ENCODE data around the gene DCAF8L2.
"Not testable (repeated sequence)": the region's sequence is repeated elsewhere in the genome, so short reads cannot be mapped to it uniquely, and the experiment has no call there.

DCAF8L2 gene

GRCh38 chrX:27740933-27741332, 150.8 kb downstream of the DCAF8L2 start:
- no peaks in the 10 kb centered on the region for H3K4me1 ChIP-seq (ENCODE audit: control insufficient read depth, insufficient read depth, low read length)
- H3K9me3 ChIP-seq (ENCODE audit: control insufficient read depth, insufficient read depth, low read length): no peaks in the 10 kb centered on the region; the same call in 1 of the 2 replicates
- H3K36me3 ChIP-seq (ENCODE audit: control insufficient read depth, insufficient read depth, low read length): no peaks in the 10 kb centered on the region
- no peak overlapping the region for H3K9ac ChIP-seq (ENCODE audit: low read depth, low read length)
- no peak overlapping the region for H3K4me3 ChIP-seq (ENCODE audit: low read depth, low read length)
- no peak overlapping the region for H3K27ac ChIP-seq (ENCODE audit: low read depth, low read length)
- H3K27me3 ChIP-seq (ENCODE audit: control insufficient read depth, insufficient read depth, low read length): no peaks in the 10 kb centered on the region

DNA sequence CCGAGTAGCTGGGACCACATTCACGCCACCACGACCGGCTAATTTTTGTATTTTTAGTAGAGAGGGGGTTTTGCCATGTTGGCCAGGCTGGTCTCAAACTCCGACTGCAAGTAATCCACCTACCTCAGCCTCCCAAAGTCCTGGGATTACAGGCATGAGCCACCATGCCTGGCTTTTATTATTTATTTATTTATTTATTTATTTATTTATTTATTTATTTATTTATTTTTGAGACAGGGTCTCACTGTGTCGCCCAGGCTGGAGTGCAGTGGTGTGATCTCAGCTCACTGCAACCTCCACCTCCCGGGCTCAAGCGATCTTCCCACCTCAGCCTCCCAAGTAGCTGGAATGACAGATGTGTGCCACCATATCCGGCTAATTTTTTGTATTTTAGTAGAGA, 153.4 kb downstream of the DCAF8L2 start:
- not testable (repeated sequence) for H3K27me3 ChIP-seq (ENCODE audit: control insufficient read depth, insufficient read depth, low read length); H3K9ac ChIP-seq (ENCODE audit: low read depth, low read length); H3K36me3 ChIP-seq (ENCODE audit: control insufficient read depth, insufficient read depth, low read length); H3K9me3 ChIP-seq (ENCODE audit: control insufficient read depth, insufficient read depth, low read length); H3K27ac ChIP-seq (ENCODE audit: low read depth, low read length); H3K4me1 ChIP-seq (ENCODE audit: control insufficient read depth, insufficient read depth, low read length); H3K4me3 ChIP-seq (ENCODE audit: low read depth, low read length)

DNA sequence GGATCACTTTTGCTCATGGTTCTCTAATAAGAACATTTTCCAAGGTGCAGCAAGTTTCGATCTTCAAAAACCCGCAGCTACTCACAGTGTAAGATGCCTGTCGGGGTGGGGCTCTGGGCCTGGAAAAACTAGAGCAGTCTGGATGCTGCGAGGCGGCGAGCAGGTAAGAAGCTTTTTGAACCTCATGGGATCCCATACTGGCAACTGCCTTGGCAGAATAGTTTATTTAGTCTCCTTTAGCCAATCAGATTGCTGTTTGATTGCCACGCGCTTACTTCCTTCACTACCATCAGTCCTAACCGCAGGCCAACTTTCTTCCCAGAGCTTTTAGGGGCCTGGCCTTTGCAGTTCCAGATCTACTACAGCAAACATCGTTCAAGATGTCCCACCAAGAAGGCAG, 156.4 kb downstream of the DCAF8L2 start:
- Histone ChIP-seq H3K27me3 (ENCODE audit: control insufficient read depth, insufficient read depth, low read length) (no peaks in the 10 kb centered on the region), H3K36me3 (ENCODE audit: control insufficient read depth, insufficient read depth, low read length) (no peaks in the 10 kb centered on the region), H3K27ac (ENCODE audit: low read depth, low read length) (no peak overlapping the region), H3K9me3 (ENCODE audit: control insufficient read depth, insufficient read depth, low read length) (no peaks in the 10 kb centered on the region; the same call in 1 of the 2 replicates), H3K4me1 (ENCODE audit: control insufficient read depth, insufficient read depth, low read length) (no peaks in the 10 kb centered on the region), H3K4me3 (ENCODE audit: low read depth, low read length) (no peak overlapping the region), H3K9ac (ENCODE audit: low read depth, low read length) (no peak overlapping the region)

DNA sequence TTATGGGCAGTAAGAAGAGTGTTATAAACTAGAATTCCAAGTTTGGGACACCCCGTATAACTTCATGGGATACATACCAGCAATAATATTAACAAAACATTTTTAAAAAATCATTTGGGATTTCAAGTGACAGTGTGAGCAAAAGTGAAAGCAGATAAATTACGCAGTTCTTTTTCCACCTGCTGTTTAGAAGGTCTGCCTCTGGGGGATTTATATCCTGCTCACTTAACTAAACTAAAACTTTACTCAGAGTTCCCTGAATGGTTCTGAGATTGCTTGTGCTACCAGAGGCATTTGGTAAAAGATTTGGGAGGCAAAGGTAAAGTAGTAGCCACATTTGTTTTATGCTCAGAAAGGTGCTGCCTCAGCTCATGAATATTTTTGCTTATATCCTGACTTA, 160.2 kb downstream of the DCAF8L2 start:
- not testable (repeated sequence) for H3K27ac ChIP-seq (ENCODE audit: low read depth, low read length); H3K36me3 ChIP-seq (ENCODE audit: control insufficient read depth, insufficient read depth, low read length); H3K4me1 ChIP-seq (ENCODE audit: control insufficient read depth, insufficient read depth, low read length); H3K9ac ChIP-seq (ENCODE audit: low read depth, low read length); H3K9me3 ChIP-seq (ENCODE audit: control insufficient read depth, insufficient read depth, low read length); H3K4me3 ChIP-seq (ENCODE audit: low read depth, low read length); H3K27me3 ChIP-seq (ENCODE audit: control insufficient read depth, insufficient read depth, low read length)

DNA sequence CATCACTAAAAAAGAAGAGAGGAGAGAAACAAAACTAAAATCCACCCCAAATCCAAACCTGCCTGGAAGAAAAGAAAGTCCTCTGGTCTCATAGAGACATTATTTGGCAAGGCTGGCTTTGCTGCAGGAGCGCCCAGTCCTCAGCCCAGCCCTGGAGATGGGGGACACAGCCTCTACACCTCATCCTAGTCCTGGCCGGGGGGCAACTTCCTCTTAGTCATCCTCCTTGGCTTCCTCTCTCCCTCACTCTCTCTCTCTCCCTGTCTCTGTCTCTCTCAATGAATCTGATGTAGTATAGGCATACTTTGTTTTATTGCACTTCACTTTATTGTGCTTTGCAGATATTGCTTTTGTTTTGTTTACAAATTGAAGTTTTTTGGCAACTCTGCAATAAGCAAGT, 161.8 kb downstream of the DCAF8L2 start:
- Histone ChIP-seq H3K36me3 (ENCODE audit: control insufficient read depth, insufficient read depth, low read length) (no peaks in the 10 kb centered on the region), H3K4me1 (ENCODE audit: control insufficient read depth, insufficient read depth, low read length) (no peaks in the 10 kb centered on the region), H3K9ac (ENCODE audit: low read depth, low read length) (no peak overlapping the region), H3K27ac (ENCODE audit: low read depth, low read length) (no peak overlapping the region), H3K4me3 (ENCODE audit: low read depth, low read length) (no peak overlapping the region), H3K27me3 (ENCODE audit: control insufficient read depth, insufficient read depth, low read length) (no peaks in the 10 kb centered on the region), H3K9me3 (ENCODE audit: control insufficient read depth, insufficient read depth, low read length) (peaks cover 17% of the 10 kb centered on the region)

DNA sequence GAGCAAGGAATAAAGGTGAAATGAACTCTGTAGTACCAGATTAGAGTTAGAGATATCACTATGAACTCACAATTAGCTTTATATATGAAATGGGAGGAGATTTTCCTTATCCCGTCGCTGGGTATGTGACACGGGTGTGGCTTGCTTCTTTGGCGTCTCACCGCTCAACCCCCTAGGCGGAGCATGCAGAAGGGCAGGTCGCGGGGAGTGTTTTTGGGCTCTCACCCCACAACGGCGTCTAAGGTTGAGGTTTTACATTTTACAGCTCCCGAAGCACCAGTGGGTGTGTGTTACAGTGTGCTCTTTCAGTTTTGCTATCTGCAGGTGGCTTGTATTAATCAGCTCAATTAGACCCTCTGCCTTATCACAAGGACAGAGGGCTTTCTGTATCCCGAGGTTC, 175.6 kb downstream of the DCAF8L2 start:
- Histone ChIP-seq H3K9me3 (ENCODE audit: control insufficient read depth, insufficient read depth, low read length) (peaks cover 3% of the 10 kb centered on the region), H3K36me3 (ENCODE audit: control insufficient read depth, insufficient read depth, low read length) (no peaks in the 10 kb centered on the region), H3K27me3 (ENCODE audit: control insufficient read depth, insufficient read depth, low read length) (no peaks in the 10 kb centered on the region), H3K9ac (ENCODE audit: low read depth, low read length) (no peak overlapping the region), H3K27ac (ENCODE audit: low read depth, low read length) (no peak overlapping the region), H3K4me3 (ENCODE audit: low read depth, low read length) (no peak overlapping the region), H3K4me1 (ENCODE audit: control insufficient read depth, insufficient read depth, low read length) (no peaks in the 10 kb centered on the region)

GRCh38 chrX:27767387-27767786, 177.2 kb downstream of the DCAF8L2 start:
- H3K9me3 ChIP-seq (ENCODE audit: control insufficient read depth, insufficient read depth, low read length): peaks cover 3% of the 10 kb centered on the region
- no peak overlapping the region for H3K9ac ChIP-seq (ENCODE audit: low read depth, low read length)
- H3K4me1 ChIP-seq (ENCODE audit: control insufficient read depth, insufficient read depth, low read length): no peaks in the 10 kb centered on the region
- no peak overlapping the region for H3K4me3 ChIP-seq (ENCODE audit: low read depth, low read length)
- no peak overlapping the region for H3K27ac ChIP-seq (ENCODE audit: low read depth, low read length)
- no peaks in the 10 kb centered on the region for H3K27me3 ChIP-seq (ENCODE audit: control insufficient read depth, insufficient read depth, low read length)
- H3K36me3 ChIP-seq (ENCODE audit: control insufficient read depth, insufficient read depth, low read length): no peaks in the 10 kb centered on the region

- Histone ChIP-seq H3K36me3 (ENCODE audit: control insufficient read depth, insufficient read depth, low read length) (no peaks in the 10 kb centered on the region), H3K4me3 (ENCODE audit: low read depth, low read length) (no peak overlapping the region), H3K9me3 (ENCODE audit: control insufficient read depth, insufficient read depth, low read length) (no peaks in the 10 kb centered on the region; the same call in 1 of the 2 replicates), H3K27me3 (ENCODE audit: control insufficient read depth, insufficient read depth, low read length) (no peaks in the 10 kb centered on the region), H3K9ac (ENCODE audit: low read depth, low read length) (no peak overlapping the region), H3K27ac (ENCODE audit: low read depth, low read length) (no peak overlapping the region), H3K4me1 (ENCODE audit: control insufficient read depth, insufficient read depth, low read length) (no peaks in the 10 kb centered on the region)
Observed at GRCh38 chrX:27775984-27776383, 185.8 kb downstream of the DCAF8L2 start.

DNA sequence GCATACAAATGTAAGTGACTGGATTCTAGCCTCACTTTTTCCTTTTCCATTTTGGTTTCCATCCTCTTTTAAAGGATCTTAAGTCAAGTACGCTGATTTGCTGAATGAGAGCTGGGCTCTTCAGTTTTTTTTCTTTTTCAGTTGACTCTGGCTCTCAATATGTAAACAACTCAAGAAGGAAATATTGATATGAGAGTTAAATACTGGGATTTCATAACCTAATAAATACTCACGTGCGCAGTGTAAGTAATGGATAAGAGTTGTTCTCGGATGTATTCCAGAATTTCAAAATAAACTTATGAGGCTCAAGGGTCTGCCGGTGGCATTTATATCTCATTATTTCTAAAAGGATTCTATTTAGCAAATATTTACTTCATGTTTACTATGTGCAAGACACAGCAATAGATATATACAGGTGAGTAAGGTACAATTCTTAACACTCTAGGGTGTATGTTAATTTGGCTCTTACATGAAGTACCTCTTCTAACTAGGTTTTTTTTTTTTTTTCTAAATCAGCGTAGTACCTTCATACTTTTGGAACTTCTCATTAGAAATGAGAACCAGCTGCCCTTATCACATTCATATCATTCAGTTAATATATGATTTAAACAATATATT, 206.6 kb downstream of the DCAF8L2 start:
- H3K4me1 ChIP-seq (ENCODE audit: control insufficient read depth, insufficient read depth, low read length): no peaks in the 10 kb centered on the region
- H3K27ac ChIP-seq (ENCODE audit: low read depth, low read length): no peak overlapping the region
- H3K9ac ChIP-seq (ENCODE audit: low read depth, low read length): no peak overlapping the region
- H3K4me3 ChIP-seq (ENCODE audit: low read depth, low read length): no peak overlapping the region
- H3K27me3 ChIP-seq (ENCODE audit: control insufficient read depth, insufficient read depth, low read length): no peaks in the 10 kb centered on the region
- no peaks in the 10 kb centered on the region for H3K36me3 ChIP-seq (ENCODE audit: control insufficient read depth, insufficient read depth, low read length)
- H3K9me3 ChIP-seq (ENCODE audit: control insufficient read depth, insufficient read depth, low read length): peaks cover 5% of the 10 kb centered on the region; the same call in 1 of the 2 replicates

GRCh38 chrX:27797575-27797974, 207.4 kb downstream of the DCAF8L2 start:
- Histone ChIP-seq H3K4me3 (ENCODE audit: low read depth, low read length) (no peak overlapping the region), H3K27ac (ENCODE audit: low read depth, low read length) (no peak overlapping the region), H3K4me1 (ENCODE audit: control insufficient read depth, insufficient read depth, low read length) (no peaks in the 10 kb centered on the region), H3K9me3 (ENCODE audit: control insufficient read depth, insufficient read depth, low read length) (peaks cover 5% of the 10 kb centered on the region; the same call in 1 of the 2 replicates), H3K9ac (ENCODE audit: low read depth, low read length) (no peak overlapping the region), H3K27me3 (ENCODE audit: control insufficient read depth, insufficient read depth, low read length) (no peaks in the 10 kb centered on the region), H3K36me3 (ENCODE audit: control insufficient read depth, insufficient read depth, low read length) (no peaks in the 10 kb centered on the region)
